SK-N-SH (cell line): ENCODE data around the gene CUX1.

Experiments used
- CHD2 ChIP-seq: fragments of 150-350 bp; IDR thresholded peaks from 2 replicates; pipeline ENCODE4 v1.6.1; 2018; ENCODE audit warnings: low read length; ENCODE audit not compliant: partially characterized antibody
- CTCF ChIP-seq: fragments of 200-600 bp; sonication (generic); IDR thresholded peaks from 2 replicates; pipeline ENCODE4 v1.6.1; 2017; ENCODE audit warnings: antibody characterized with exemption, mild to moderate bottlenecking, moderate library complexity
- GABPA ChIP-seq: IDR thresholded peaks from 2 replicates; pipeline ENCODE4 v1.4.0; 2012; ENCODE audit warnings: low read depth, mild to moderate bottlenecking
- GATA2 ChIP-seq: sonication (generic); formaldehyde crosslinking; IDR thresholded peaks from 2 replicates; pipeline ENCODE4 v1.5.0; 2020; ENCODE audit warnings: mild to moderate bottlenecking, missing genetic modification reagents
- JUND ChIP-seq: IDR thresholded peaks from 2 replicates; pipeline ENCODE4 v1.4.0; 2012
- POLR2AphosphoS5 ChIP-seq: IDR thresholded peaks from 2 replicates; pipeline ENCODE4 v1.6.1; 2012; ENCODE audit warnings: low read depth, low read length
- RAD21 ChIP-seq: IDR thresholded peaks from 2 replicates; pipeline ENCODE4 v1.6.1; 2012; ENCODE audit warnings: mild to moderate bottlenecking, low read length
- REST ChIP-seq: IDR thresholded peaks from 2 replicates; pipeline ENCODE4 v1.6.1; 2012; ENCODE audit warnings: mild to moderate bottlenecking, low read depth, low read length, moderate library complexity
- SIN3A ChIP-seq: IDR thresholded peaks from 2 replicates; pipeline ENCODE4 v1.6.1; 2012; ENCODE audit warnings: low read depth, mild to moderate bottlenecking, low read length, moderate library complexity, borderline replicate concordance
- SMC3 ChIP-seq: IDR thresholded peaks from 2 replicates; pipeline ENCODE4 v1.6.1; 2012; ENCODE audit warnings: low read depth, low read length, improper control_type of control experiment
- TAF1 ChIP-seq: IDR thresholded peaks from 2 replicates; pipeline ENCODE4 v1.6.1; 2012; ENCODE audit warnings: low read depth, mild to moderate bottlenecking, low read length, moderate library complexity, borderline replicate concordance
- USF2 ChIP-seq: fragments of 150-350 bp; IDR thresholded peaks from 2 replicates; pipeline ENCODE4 v1.6.1; 2017; ENCODE audit warnings: antibody characterized with exemption, low read length, low read depth, borderline replicate concordance
- YY1 ChIP-seq: IDR thresholded peaks from 2 replicates; pipeline ENCODE4 v1.4.0; 2012; ENCODE audit warnings: low read depth, mild to moderate bottlenecking

- TF ChIP-seq SIN3A: no peak; the same call in 1 of the 2 replicates
- no peak for TF ChIP-seq TAF1
- TF ChIP-seq CTCF: no peak
- no peak for TF ChIP-seq JUND
- no peak for TF ChIP-seq CHD2
- no peak for TF ChIP-seq RAD21
- TF ChIP-seq YY1: no peak
- no peak for TF ChIP-seq GATA2 (CRISPR knock-in tag)
- TF ChIP-seq USF2: no peak
- no peak for TF ChIP-seq POLR2AphosphoS5
- no peak for TF ChIP-seq REST
- no peak for TF ChIP-seq GABPA
- TF ChIP-seq SMC3: no peak
These were observed 470.5 kb downstream of the CUX1 start for GRCh38 chr7:102287981-102288278.
